Stimulated activated effector memory CD8-positive, alpha-beta T cell treated with anti-CD3 and anti-CD28 coated beads, Interleukin-12 subunit alpha, Interleukin-12 subunit beta, amount 100 ng/mL, for 72 hours (primary cell): Measurements from ENCODE around the gene RCC1.
A peak's percentile ranks its signal among the peaks of the same experiment; 100 is the strongest.
"Not testable (repeated sequence)": the region's sequence is repeated elsewhere in the genome, so short reads cannot be mapped to it uniquely, and the experiment has no call there.

Experiments used
- ATAC-seq: fragments of 150-1000 bp; cut with Tn5 transposase; 2 replicates; pipeline ENCODE4 v1.10.0; 2021
- DNase-seq, 2 donors: peaks; one replicate each; pipeline ENCODE4 v3.0.0; 2021 to 2022; ENCODE audit warnings: low spot score in 2 of 2
- H3K27ac Mint-ChIP-seq: one replicate; pipeline ENCODE4 v1.8.0; 2022; ENCODE audit warnings: mild to moderate bottlenecking, mixed read lengths
- H3K36me3 Mint-ChIP-seq: one replicate; pipeline ENCODE4 v1.8.0; 2022; ENCODE audit warnings: mild to moderate bottlenecking, mixed read lengths
- H3K4me1 Mint-ChIP-seq: one replicate; pipeline ENCODE4 v1.8.0; 2022; ENCODE audit warnings: mixed read lengths
- H3K4me3 Mint-ChIP-seq: one replicate; pipeline ENCODE4 v1.8.0; 2022; ENCODE audit warnings: mild to moderate bottlenecking, mixed read lengths
- H3K9me3 Mint-ChIP-seq: one replicate; pipeline ENCODE4 v1.8.0; 2022; ENCODE audit warnings: mixed read lengths

The RCC1 gene

GRCh38 chr1:28560886-28561285, 55.0 kb downstream of the RCC1 start:
- H3K4me1 Mint-ChIP-seq, result no peaks in the 10 kb centered on the region
- no peaks in the 10 kb centered on the region for H3K9me3 Mint-ChIP-seq
- no peak overlapping the region for H3K27ac Mint-ChIP-seq
- H3K36me3 Mint-ChIP-seq, result peaks cover 100% of the 10 kb centered on the region
- H3K4me3 Mint-ChIP-seq, result no peak overlapping the region
- DNase-seq (no peak), ATAC-seq (no peak)

GRCh38 chr1:28564310-28564709, 58.5 kb downstream of the RCC1 start:
- peaks cover 100% of the 10 kb centered on the region for H3K36me3 Mint-ChIP-seq

GRCh38 chr1:28565040-28565439, 59.2 kb downstream of the RCC1 start:
- H3K27ac Mint-ChIP-seq, result peak overlapping the region; percentile 40

More at GRCh38 chr1:28564310-28564709, 58.5 kb downstream of the RCC1 start:
- Mint-ChIP-seq H3K27ac (no peak overlapping the region), H3K4me1 (no peaks in the 10 kb centered on the region), H3K4me3 (no peak overlapping the region), H3K9me3 (no peaks in the 10 kb centered on the region)
- ATAC-seq (no peak), DNase-seq (no peak)

GRCh38 chr1:28565726-28566125, 59.9 kb downstream of the RCC1 start:
- Mint-ChIP-seq H3K9me3 (no peaks in the 10 kb centered on the region), H3K36me3 (peaks cover 100% of the 10 kb centered on the region), H3K27ac (peak overlapping the region; percentile 40), H3K4me3 (no peak overlapping the region), H3K4me1 (no peaks in the 10 kb centered on the region)
- DNase-seq (no peak), ATAC-seq (no peak)

More at GRCh38 chr1:28565040-28565439, 59.2 kb downstream of the RCC1 start:
- no peak overlapping the region for H3K4me3 Mint-ChIP-seq
- H3K9me3 Mint-ChIP-seq, result no peaks in the 10 kb centered on the region
- ATAC-seq (no peak), DNase-seq (no peak)
- no peaks in the 10 kb centered on the region for H3K4me1 Mint-ChIP-seq
- peaks cover 100% of the 10 kb centered on the region for H3K36me3 Mint-ChIP-seq

- H3K9me3 Mint-ChIP-seq, result no peaks in the 10 kb centered on the region
- H3K4me3 Mint-ChIP-seq, result no peak overlapping the region
- H3K36me3 Mint-ChIP-seq, result peaks cover 100% of the 10 kb centered on the region
- ATAC-seq, result no peak
- no peak for DNase-seq
- peak overlapping the region; percentile 54 for H3K27ac Mint-ChIP-seq
- no peaks in the 10 kb centered on the region for H3K4me1 Mint-ChIP-seq
Observed at GRCh38 chr1:28566931-28567330, 61.1 kb downstream of the RCC1 start.

- ATAC-seq (no peak), DNase-seq (no peak)
- peaks cover 100% of the 10 kb centered on the region for H3K36me3 Mint-ChIP-seq
- no peak overlapping the region for H3K4me3 Mint-ChIP-seq
- H3K9me3 Mint-ChIP-seq, result no peaks in the 10 kb centered on the region
- H3K27ac Mint-ChIP-seq, result no peak overlapping the region
- H3K4me1 Mint-ChIP-seq, result no peaks in the 10 kb centered on the region
Observed at GRCh38 chr1:28571911-28572310, 66.1 kb downstream of the RCC1 start.

GRCh38 chr1:28572891-28573290, 67.0 kb downstream of the RCC1 start:
- peaks cover 100% of the 10 kb centered on the region for H3K36me3 Mint-ChIP-seq
- not testable (repeated sequence) for H3K4me1 Mint-ChIP-seq, H3K9me3 Mint-ChIP-seq, ATAC-seq, DNase-seq, H3K4me3 Mint-ChIP-seq, H3K27ac Mint-ChIP-seq

GRCh38 chr1:28573564-28573963, 67.7 kb downstream of the RCC1 start:
- no peak overlapping the region for H3K4me3 Mint-ChIP-seq
- peaks cover 14% of the 10 kb centered on the region for H3K4me1 Mint-ChIP-seq
- no peaks in the 10 kb centered on the region for H3K9me3 Mint-ChIP-seq
- DNase-seq (no peak), ATAC-seq (no peak)
- H3K36me3 Mint-ChIP-seq, result peaks cover 100% of the 10 kb centered on the region
- H3K27ac Mint-ChIP-seq, result no peak overlapping the region

GRCh38 chr1:28577052-28577678, 71.3 kb downstream of the RCC1 start:
- no peak for ATAC-seq
- no peak overlapping the region for H3K4me3 Mint-ChIP-seq
- peaks cover 33% of the 10 kb centered on the region for H3K4me1 Mint-ChIP-seq
- peak overlapping the region; percentile 96 for H3K27ac Mint-ChIP-seq
- no peaks in the 10 kb centered on the region for H3K9me3 Mint-ChIP-seq
- H3K36me3 Mint-ChIP-seq, result peaks cover 100% of the 10 kb centered on the region
- no peak for DNase-seq

GRCh38 chr1:28577738-28578536, 72.1 kb downstream of the RCC1 start:
- ATAC-seq, result no peak
- Mint-ChIP-seq H3K27ac (peak overlapping the region; percentile 96), H3K9me3 (no peaks in the 10 kb centered on the region), H3K4me3 (peak overlapping the region; percentile 87), H3K36me3 (peaks cover 97% of the 10 kb centered on the region), H3K4me1 (peaks cover 36% of the 10 kb centered on the region)
- no peak for DNase-seq

- H3K9me3 Mint-ChIP-seq, result no peaks in the 10 kb centered on the region
- peak overlapping the region; percentile 96 for H3K27ac Mint-ChIP-seq
- H3K36me3 Mint-ChIP-seq, result peaks cover 93% of the 10 kb centered on the region
- H3K4me1 Mint-ChIP-seq, result peaks cover 39% of the 10 kb centered on the region
- peak overlapping the region; percentile 87 for H3K4me3 Mint-ChIP-seq
- no peak for DNase-seq
- no peak for ATAC-seq
Observed at GRCh38 chr1:28578696-28579218, 72.9 kb downstream of the RCC1 start.

GRCh38 chr1:28579401-28579800, 73.6 kb downstream of the RCC1 start:
- Mint-ChIP-seq H3K27ac (peak overlapping the region; percentile 96), H3K36me3 (peaks cover 87% of the 10 kb centered on the region), H3K9me3 (no peaks in the 10 kb centered on the region), H3K4me3 (peak overlapping the region; percentile 87), H3K4me1 (peaks cover 39% of the 10 kb centered on the region)
- ATAC-seq (no peak), DNase-seq (no peak)

- DNase-seq (no peak), ATAC-seq (peak; percentile 53)
- peaks cover 39% of the 10 kb centered on the region for H3K4me1 Mint-ChIP-seq
- H3K4me3 Mint-ChIP-seq, result peak overlapping the region; percentile 87
- H3K36me3 Mint-ChIP-seq, result peaks cover 71% of the 10 kb centered on the region
- H3K27ac Mint-ChIP-seq, result peak overlapping the region; percentile 96
- H3K9me3 Mint-ChIP-seq, result no peaks in the 10 kb centered on the region
Observed at GRCh38 chr1:28580722-28581530, 75.1 kb downstream of the RCC1 start.

GRCh38 chr1:28581531-28582247, 75.8 kb downstream of the RCC1 start:
- Mint-ChIP-seq H3K36me3 (peaks cover 64% of the 10 kb centered on the region), H3K27ac (peak overlapping the region; percentile 96), H3K4me3 (peak overlapping the region; percentile 87), H3K9me3 (no peaks in the 10 kb centered on the region), H3K4me1 (peaks cover 39% of the 10 kb centered on the region)
- DNase-seq (peak; percentile 94 to 98), ATAC-seq (peak; percentile 94)

GRCh38 chr1:28582248-28582615, 76.4 kb downstream of the RCC1 start:
- no peak for ATAC-seq
- peak overlapping the region; percentile 87 for H3K4me3 Mint-ChIP-seq
- H3K36me3 Mint-ChIP-seq, result peaks cover 58% of the 10 kb centered on the region
- peaks cover 39% of the 10 kb centered on the region for H3K4me1 Mint-ChIP-seq
- H3K9me3 Mint-ChIP-seq, result no peaks in the 10 kb centered on the region
- H3K27ac Mint-ChIP-seq, result peak overlapping the region; percentile 96
- no peak for DNase-seq
